Gastrocnemius medialis (tissue), 4 donors: ENCODE data around the gene CCR3. TPM values are rescaled to one million over a fixed set of nuclear protein-coding genes. Genes with fewer than 3 reads are reported as not detected.

Source experiments
- ATAC-seq, 2 donors: fragments of 150-250 bp; one replicate each; pipeline ENCODE4 v1.9.1; 2016
- DNase-seq, 2 donors: peaks; one replicate each; pipeline ENCODE4 v3.0.0-alpha.2; 2019
- H3K27ac ChIP-seq, 4 donors: fragments of 200-600 bp; sonication (generic); 1 replicate in 1 of 4; 2 replicates in 3 of 4; pipeline ENCODE4 v1.5.1; 2016 to 2018; ENCODE audit warnings: mild to moderate bottlenecking in 2 of 4, moderate library complexity in 1 of 4
- H3K27me3 ChIP-seq, 3 donors: fragments of 200-600 bp; sonication (generic) in 2 of 3; 1 replicate in 1 of 3; 2 replicates in 2 of 3; pipeline versions ENCODE4 v1.5.1 to v1.6.0; 2016 to 2019; ENCODE audit warnings: mild to moderate bottlenecking in 1 of 3, moderate library complexity in 1 of 3
- H3K36me3 ChIP-seq, 2 donors: fragments of 200-600 bp; sonication (generic) in 1 of 2; one replicate each; pipeline ENCODE4 v1.5.1; 2017 to 2018
- H3K4me1 ChIP-seq, 2 donors: fragments of 200-600 bp; sonication (generic) in 1 of 2; one replicate each; pipeline ENCODE4 v1.5.1; 2016 to 2017; ENCODE audit warnings: mild to moderate bottlenecking in 2 of 2
- H3K4me3 ChIP-seq, 4 donors: fragments of 200-600 bp; sonication (generic) in 3 of 4; 1 replicate in 1 of 4; 2 replicates in 3 of 4; pipeline ENCODE4 v1.5.1; 2016 to 2019; ENCODE audit warnings: mild to moderate bottlenecking in 2 of 4
- H3K9me3 ChIP-seq, 3 donors: fragments of 200-600 bp; sonication (generic) in 2 of 3; 1 replicate in 1 of 3; 2 replicates in 2 of 3; pipeline ENCODE4 v1.5.1; 2016 to 2019
- CTCF ChIP-seq, 5 experiments: fragments of 450-650 bp in 3 of 5; fragments of 200-600 bp in 2 of 5; sonication (generic) in 2 of 5; IDR thresholded peaks in 4 of 5; conservative IDR thresholded peaks in 1 of 5; 1 replicate in 4 of 5; 2 replicates in 1 of 5; pipeline ENCODE4 v1.5.1; 2016 to 2019; ENCODE audit warnings: antibody characterized with exemption in 5 of 5, mild to moderate bottlenecking in 3 of 5, moderate library complexity in 3 of 5
- POLR2A ChIP-seq, 2 donors: fragments of 450-650 bp; IDR thresholded peaks; one replicate each; pipeline ENCODE4 v1.6.1; 2017; ENCODE audit warnings: antibody characterized with exemption in 2 of 2, mild to moderate bottlenecking in 2 of 2, moderate library complexity in 2 of 2
- in situ Hi-C, 4 donors: fragments of 200-750 bp; cut with MboI; loops; one replicate each; pipeline versions ENCODE4 v1.15.0 to v1.8.0; 2017; ENCODE audit warnings: low sequenced_read_pairs in 4 of 4
- intact Hi-C: fragments of 100-400 bp; cut with DNase I; formaldehyde crosslinking; loops from one replicate; pipeline ENCODE4 v1.15.1; 2023; ENCODE audit warnings: low total_unique reads
- total RNA-seq, 4 donors: library from RNA; depleted of rRNA; stranded (reverse); fragments of >200 nt; gene quantifications; one replicate each; pipeline versions ENCODE4 v1.1.0 to v1.2.3, GENCODE V29; 2016

CCR3 gene
- total RNA-seq, 4 donors from 2014 or later, result not detected

DNA sequence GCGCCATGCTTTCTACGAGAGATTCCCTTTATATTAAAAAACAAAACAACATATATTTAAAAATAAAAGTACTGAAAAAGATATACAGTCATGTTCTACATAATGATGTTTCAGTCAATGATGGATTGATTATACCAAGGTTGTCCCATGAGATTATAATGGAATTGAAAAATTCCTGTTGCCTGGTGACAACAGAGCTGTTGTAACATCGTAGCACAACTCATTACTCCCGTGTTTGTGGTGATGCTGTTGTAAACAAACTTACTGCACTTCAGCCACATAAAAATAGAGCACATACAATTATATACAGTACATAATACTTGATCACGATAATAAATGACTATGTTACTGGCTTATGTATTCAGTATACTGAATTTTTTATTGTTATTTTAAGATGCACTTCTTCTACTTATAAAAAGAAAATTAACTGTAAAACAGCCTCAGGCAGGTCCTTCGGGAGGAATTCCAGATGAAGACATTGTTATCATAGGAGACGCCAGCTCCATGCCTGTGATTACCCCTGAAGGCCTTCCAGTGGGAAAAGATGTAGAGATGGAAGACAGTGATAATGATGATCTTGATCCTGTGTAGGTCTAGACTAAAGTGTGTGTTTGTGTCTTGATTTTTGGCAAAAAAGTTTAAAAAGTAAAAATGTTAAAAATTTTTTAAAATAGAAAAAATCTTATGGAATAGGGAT is 45.9 kb upstream of the CCR3 start:
- H3K27ac ChIP-seq, result no peak overlapping the region
- H3K4me3 ChIP-seq, result no peak overlapping the region
- no peak for TF ChIP-seq POLR2A (IDR thresholded peaks at IDR 0.05)
- TF ChIP-seq CTCF (IDR thresholded peaks at IDR 0.05 in 4 of 5, conservative IDR thresholded peaks at IDR 0.05 in 1 of 5), result no peak
- DNase-seq, result no peak
- intact Hi-C loops, result no loop called here
- H3K27me3 ChIP-seq, result no peaks in the 10 kb centered on the region
- no peak for ATAC-seq
- no peaks in the 10 kb centered on the region for H3K4me1 ChIP-seq
- H3K36me3 ChIP-seq, result no peaks in the 10 kb centered on the region
- in situ Hi-C loops, result no loop called here
- H3K9me3 ChIP-seq, result no peaks in the 10 kb centered on the region

DNA sequence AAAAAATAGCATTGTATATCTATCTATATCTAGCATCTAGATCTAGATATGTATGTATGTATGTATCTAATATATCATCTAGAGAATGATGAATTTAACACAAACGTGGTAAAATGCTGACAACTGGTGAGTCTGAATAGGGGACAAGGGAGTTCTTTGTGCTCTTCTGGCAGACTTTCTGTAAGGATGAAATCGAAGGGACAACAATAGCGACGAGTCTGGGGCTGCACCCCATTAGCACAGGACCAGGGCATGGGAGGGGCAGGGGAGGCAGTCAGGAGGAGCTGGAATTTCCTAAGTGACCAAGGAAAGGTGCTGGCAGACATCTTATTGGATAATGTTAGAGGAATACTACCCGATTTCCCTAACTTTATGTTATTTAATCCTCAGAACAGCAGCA is 42.0 kb upstream of the CCR3 start:
- in situ Hi-C loops, result no loop called here
- no peaks in the 10 kb centered on the region for H3K27me3 ChIP-seq
- no peak for ATAC-seq

DNA sequence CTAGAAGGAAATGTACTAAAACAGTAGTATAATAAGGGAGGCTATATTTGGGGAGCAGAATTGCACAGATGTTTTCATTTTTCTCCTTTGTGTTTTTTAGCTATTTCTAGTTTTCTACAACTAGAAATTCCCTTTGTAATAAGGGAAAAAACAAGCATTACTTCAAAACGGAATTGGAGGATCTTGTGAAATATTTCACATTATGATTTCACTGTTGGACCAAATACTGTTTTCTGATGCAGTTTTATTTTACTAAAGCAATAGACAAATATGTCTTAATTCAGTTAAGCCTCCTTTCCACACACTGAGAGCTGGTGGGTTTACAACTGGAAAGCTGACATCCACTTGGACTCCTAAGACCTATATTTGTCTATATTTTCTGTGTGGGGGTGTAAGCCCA is 41.5 kb upstream of the CCR3 start:
- TF ChIP-seq POLR2A (IDR thresholded peaks at IDR 0.05) (no peak), CTCF (IDR thresholded peaks at IDR 0.05 in 4 of 5, conservative IDR thresholded peaks at IDR 0.05 in 1 of 5) (no peak)
- H3K4me3 ChIP-seq, result no peak overlapping the region
- DNase-seq (no peak), ATAC-seq (no peak)
- H3K4me1 ChIP-seq, result no peaks in the 10 kb centered on the region
- no peaks in the 10 kb centered on the region for H3K9me3 ChIP-seq
- H3K27me3 ChIP-seq, result no peaks in the 10 kb centered on the region
- no peaks in the 10 kb centered on the region for H3K36me3 ChIP-seq
- in situ Hi-C loops, result no loop called here
- intact Hi-C loops, result no loop called here
- no peak overlapping the region for H3K27ac ChIP-seq

More for the DNA sequence above, 42.0 kb upstream of the CCR3 start:
- intact Hi-C loops, result no loop called here
- H3K27ac ChIP-seq, result no peak overlapping the region
- no peak for TF ChIP-seq POLR2A (IDR thresholded peaks at IDR 0.05)
- TF ChIP-seq CTCF (IDR thresholded peaks at IDR 0.05 in 4 of 5, conservative IDR thresholded peaks at IDR 0.05 in 1 of 5), result no peak
- no peaks in the 10 kb centered on the region for H3K36me3 ChIP-seq
- no peaks in the 10 kb centered on the region for H3K4me1 ChIP-seq
- H3K9me3 ChIP-seq, result no peaks in the 10 kb centered on the region
- H3K4me3 ChIP-seq, result no peak overlapping the region
- DNase-seq, result no peak

- Histone ChIP-seq H3K9me3 (no peaks in the 10 kb centered on the region), H3K27me3 (no peaks in the 10 kb centered on the region), H3K4me3 (no peak overlapping the region), H3K36me3 (no peaks in the 10 kb centered on the region), H3K27ac (no peak overlapping the region), H3K4me1 (no peaks in the 10 kb centered on the region)
- no peak for ATAC-seq
- intact Hi-C loops (no loop called here), in situ Hi-C loops (no loop called here)
- no peak for DNase-seq
- TF ChIP-seq POLR2A (IDR thresholded peaks at IDR 0.05) (no peak), CTCF (IDR thresholded peaks at IDR 0.05 in 4 of 5, conservative IDR thresholded peaks at IDR 0.05 in 1 of 5) (no peak)
Observed at GRCh38 chr3:46202535-46202934, 39.7 kb upstream of the CCR3 start.

DNA sequence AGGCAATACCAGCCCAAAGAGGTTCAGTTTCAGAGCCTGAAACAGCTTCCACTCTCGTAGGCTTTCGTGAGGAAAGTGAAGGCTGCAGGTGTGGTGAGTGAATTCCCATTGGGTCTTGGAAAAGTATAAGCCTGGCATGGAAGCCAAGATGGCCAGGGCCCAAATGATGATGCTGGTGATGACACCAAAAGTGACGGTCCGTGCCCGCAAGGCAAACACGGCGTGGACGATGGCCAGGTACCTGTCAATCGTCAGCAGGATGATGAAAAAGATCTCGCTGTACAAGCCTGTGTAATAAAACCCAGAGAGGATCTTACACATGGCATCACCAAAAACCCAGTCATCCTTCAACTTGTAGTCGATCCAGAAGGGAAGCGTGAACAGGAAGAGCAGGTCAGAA is 38.6 kb upstream of the CCR3 start:
- no peak overlapping the region for H3K27ac ChIP-seq

More for the DNA sequence above, 38.6 kb upstream of the CCR3 start:
- H3K4me3 ChIP-seq, result no peak overlapping the region
- no peak for DNase-seq
- no peak for ATAC-seq
- H3K4me1 ChIP-seq, result no peaks in the 10 kb centered on the region
- TF ChIP-seq CTCF (IDR thresholded peaks at IDR 0.05 in 4 of 5, conservative IDR thresholded peaks at IDR 0.05 in 1 of 5) (no peak), POLR2A (IDR thresholded peaks at IDR 0.05) (no peak)
- intact Hi-C loops (no loop called here), in situ Hi-C loops (no loop called here)
- H3K9me3 ChIP-seq, result no peaks in the 10 kb centered on the region
- H3K36me3 ChIP-seq, result no peaks in the 10 kb centered on the region
- H3K27me3 ChIP-seq, result no peaks in the 10 kb centered on the region
